Fibroblast of lung (primary cell): ENCODE results near the gene IL2RA. TPM values are rescaled to one million over a fixed set of nuclear protein-coding genes. Genes with fewer than 3 reads are reported as not detected.
A peak's percentile ranks its signal among the peaks of the same experiment; 100 is the strongest.

Source experiments
- DNase-seq, 2 donors: peaks; one replicate each; pipeline versions ENCODE4 v3.0.0 to v3.0.0-alpha.2; 2010; ENCODE audit warnings: low read depth in 2 of 2
- H2AFZ ChIP-seq: 2 replicates; pipeline ENCODE4 v1.5.1; 2012; ENCODE audit warnings: low read length, control low read depth, inconsistent platforms
- H3K27ac ChIP-seq: 2 replicates; pipeline ENCODE4 v1.5.1; 2011; ENCODE audit warnings: low read length, control low read depth; ENCODE audit not compliant: insufficient read depth
- H3K27me3 ChIP-seq: 2 replicates; pipeline ENCODE4 v1.5.1; 2011; ENCODE audit warnings: mild to moderate bottlenecking, low read length; ENCODE audit not compliant: control insufficient read depth, insufficient read depth
- H3K36me3 ChIP-seq: 2 replicates; pipeline ENCODE4 v1.5.1; 2011; ENCODE audit warnings: low read length; ENCODE audit not compliant: control insufficient read depth, insufficient read depth
- H3K4me1 ChIP-seq: 2 replicates; pipeline ENCODE4 v1.5.1; 2011; ENCODE audit warnings: low read length; ENCODE audit not compliant: control insufficient read depth, insufficient read depth; ENCODE audit errors: extremely low read depth
- H3K4me2 ChIP-seq: 2 replicates; pipeline ENCODE4 v1.5.1; 2011; ENCODE audit warnings: low read length, control low read depth; ENCODE audit not compliant: insufficient read depth; ENCODE audit errors: extremely low read depth
- H3K4me3 ChIP-seq, 4 experiments: fragments of 200-600 bp in 1 of 4; sonication (generic) in 1 of 4; replicated peaks in 1 of 4; 2 replicates each; pipeline ENCODE4 v1.5.1; 2011 to 2016; ENCODE audit warnings: low read length in 4 of 4, low read depth in 3 of 4, mild to moderate bottlenecking in 3 of 4, control low read depth in 2 of 4, inconsistent platforms in 1 of 4, mixed read lengths in 1 of 4; ENCODE audit not compliant: insufficient read depth in 1 of 4; ENCODE audit errors: control extremely low read depth in 1 of 4
- H3K79me2 ChIP-seq: 2 replicates; pipeline ENCODE4 v1.5.1; 2012; ENCODE audit warnings: mild to moderate bottlenecking, low read length, inconsistent platforms; ENCODE audit not compliant: control insufficient read depth, insufficient read depth
- H3K9ac ChIP-seq: 2 replicates; pipeline ENCODE4 v1.5.1; 2011; ENCODE audit warnings: mild to moderate bottlenecking, low read length, control low read depth; ENCODE audit not compliant: insufficient read depth
- H3K9me3 ChIP-seq: 2 replicates; pipeline ENCODE4 v1.5.1; 2012; ENCODE audit warnings: low read depth, low read length; ENCODE audit not compliant: control insufficient read depth, insufficient read depth
- H4K20me1 ChIP-seq: 2 replicates; pipeline ENCODE4 v1.5.1; 2011; ENCODE audit warnings: low read length; ENCODE audit not compliant: control insufficient read depth, insufficient read depth; ENCODE audit errors: extremely low read depth
- CTCF ChIP-seq, 2 donors: IDR thresholded peaks in 1 of 2; conservative IDR thresholded peaks in 1 of 2; 1 replicate in 1 of 2; 2 replicates in 1 of 2; pipeline ENCODE4 v1.5.1; 2011 to 2012; ENCODE audit warnings: low read length in 2 of 2, control low read depth in 1 of 2, inconsistent platforms in 1 of 2, low read depth in 1 of 2, mild to moderate bottlenecking in 1 of 2
- EZH2 ChIP-seq: IDR thresholded peaks from 2 replicates; pipeline ENCODE4 v1.5.1; 2012; ENCODE audit warnings: low read length, control low read depth, mild to moderate bottlenecking; ENCODE audit errors: missing control alignments
- polyA plus RNA-seq, 2 donors: library from polyadenylated mRNA; depleted of rRNA in 1 of 2; stranded (reverse) in 1 of 2; unstranded in 1 of 2; fragments of >200 nt; gene quantifications; 2 replicates each; pipeline ENCODE4 v1.2.1, GENCODE V29; 2011 to 2012; ENCODE audit warnings: missing spikeins in 1 of 2
- total RNA-seq: library from RNA; depleted of rRNA; stranded (reverse); fragments of >200 nt; gene quantifications from 2 replicates; pipeline ENCODE4 v1.2.1, GENCODE V29; 2014

IL2RA gene
- total and polyA plus RNA-seq, 2 donors (not counting 1 experiment from before 2014, with no cell fraction given): not detected

- DNase-seq: no peak
- H2AFZ ChIP-seq: no peak overlapping the region
- no peak overlapping the region for H3K4me2 ChIP-seq
- no peak overlapping the region for H3K4me3 ChIP-seq
- H3K27ac ChIP-seq: no peak overlapping the region
- no peak overlapping the region for H3K9ac ChIP-seq
- no peaks in the 10 kb centered on the region for H3K36me3 ChIP-seq
- H3K9me3 ChIP-seq: no peaks in the 10 kb centered on the region
- no peak for TF ChIP-seq CTCF (conservative IDR thresholded peaks at IDR 0.05 in 1 of 2, IDR thresholded peaks at IDR 0.05 in 1 of 2; ENCODE audit: low read depth in 1 of 2, low read length in 2 of 2)
- no peak for TF ChIP-seq EZH2
- H3K4me1 ChIP-seq: no peaks in the 10 kb centered on the region
- H3K79me2 ChIP-seq: no peaks in the 10 kb centered on the region
- H3K27me3 ChIP-seq: peaks cover 17% of the 10 kb centered on the region
- no peaks in the 10 kb centered on the region for H4K20me1 ChIP-seq
Measured at GRCh38 chr10:6077071-6077675, 15.0 kb upstream of the IL2RA start.

GRCh38 chr10:6074489-6075301, 12.5 kb upstream of the IL2RA start:
- H3K27me3 ChIP-seq: peaks cover 20% of the 10 kb centered on the region
- TF ChIP-seq EZH2 (no peak), CTCF (conservative IDR thresholded peaks at IDR 0.05 in 1 of 2, IDR thresholded peaks at IDR 0.05 in 1 of 2; ENCODE audit: low read depth in 1 of 2, low read length in 2 of 2) (no peak)
- no peaks in the 10 kb centered on the region for H3K9me3 ChIP-seq
- no peaks in the 10 kb centered on the region for H4K20me1 ChIP-seq
- H3K9ac ChIP-seq: no peak overlapping the region
- peak overlapping the region in 1 of 4 experiments; percentile 12 for H3K4me3 ChIP-seq
- no peaks in the 10 kb centered on the region for H3K4me1 ChIP-seq
- no peaks in the 10 kb centered on the region for H3K36me3 ChIP-seq
- peak overlapping the region; percentile 63 for H3K4me2 ChIP-seq
- no peaks in the 10 kb centered on the region for H3K79me2 ChIP-seq
- no peak overlapping the region for H3K27ac ChIP-seq
- no peak overlapping the region for H2AFZ ChIP-seq
- DNase-seq: peak; percentile 37 to 94

GRCh38 chr10:6072215-6072934, 10.2 kb upstream of the IL2RA start:
- Histone ChIP-seq H3K4me3 (no peak overlapping the region), H4K20me1 (no peaks in the 10 kb centered on the region), H3K79me2 (no peaks in the 10 kb centered on the region), H3K27ac (no peak overlapping the region), H2AFZ (no peak overlapping the region), H3K4me2 (no peak overlapping the region), H3K36me3 (no peaks in the 10 kb centered on the region), H3K4me1 (no peaks in the 10 kb centered on the region), H3K9me3 (no peaks in the 10 kb centered on the region), H3K27me3 (peaks cover 19% of the 10 kb centered on the region), H3K9ac (no peak overlapping the region)
- no peak for TF ChIP-seq CTCF (conservative IDR thresholded peaks at IDR 0.05 in 1 of 2, IDR thresholded peaks at IDR 0.05 in 1 of 2; ENCODE audit: low read depth in 1 of 2, low read length in 2 of 2)
- TF ChIP-seq EZH2: no peak
- no peak for DNase-seq
